ENCODE data around the gene CMTM3.
"Not testable (repeated sequence)": the region's sequence is repeated elsewhere in the genome, so short reads cannot be mapped to it uniquely, and the experiment has no call there.

The CMTM3 gene

GRCh38 chr16:66637806-66638205 lies 33.3 kb downstream of the CMTM3 start:
- DNase-seq: no peak

DNA sequence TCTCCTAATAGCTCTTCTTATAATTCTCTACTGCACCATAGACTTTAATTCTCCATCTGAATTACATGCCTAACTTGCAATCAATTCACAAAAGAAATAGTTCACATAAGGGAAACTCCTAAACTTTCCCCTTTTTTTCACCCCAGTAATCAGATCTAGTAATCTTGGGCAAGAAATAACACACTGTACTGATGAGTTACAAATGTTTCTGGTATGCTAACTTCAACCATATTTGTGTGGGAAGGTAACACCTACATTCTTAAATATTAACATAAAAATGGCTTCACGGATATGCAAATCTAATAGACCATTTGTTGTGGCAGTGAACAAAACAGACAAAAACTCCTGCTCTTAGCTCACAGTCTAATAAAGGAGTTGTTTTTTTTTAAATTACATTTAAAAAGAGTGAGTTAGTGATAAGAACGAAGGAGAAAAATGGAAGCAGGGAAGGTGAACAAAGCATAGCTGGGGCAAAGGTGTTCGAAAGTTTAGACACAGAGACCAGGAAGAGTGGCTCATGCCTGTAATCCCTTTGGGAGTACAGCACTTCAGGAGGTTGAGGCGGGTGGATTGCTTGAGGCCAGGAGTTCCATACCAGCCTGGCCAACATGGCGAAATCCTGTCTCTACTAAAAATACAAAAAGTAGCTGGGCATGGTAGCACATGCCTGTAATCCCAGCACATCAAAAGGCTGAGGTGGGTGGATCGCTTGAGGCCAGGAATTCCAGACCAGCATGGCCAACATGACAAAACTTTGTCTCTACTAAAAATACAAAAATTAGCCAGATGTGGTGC lies 34.8 kb downstream of the CMTM3 start:
- DNase-seq: no peak

DNA sequence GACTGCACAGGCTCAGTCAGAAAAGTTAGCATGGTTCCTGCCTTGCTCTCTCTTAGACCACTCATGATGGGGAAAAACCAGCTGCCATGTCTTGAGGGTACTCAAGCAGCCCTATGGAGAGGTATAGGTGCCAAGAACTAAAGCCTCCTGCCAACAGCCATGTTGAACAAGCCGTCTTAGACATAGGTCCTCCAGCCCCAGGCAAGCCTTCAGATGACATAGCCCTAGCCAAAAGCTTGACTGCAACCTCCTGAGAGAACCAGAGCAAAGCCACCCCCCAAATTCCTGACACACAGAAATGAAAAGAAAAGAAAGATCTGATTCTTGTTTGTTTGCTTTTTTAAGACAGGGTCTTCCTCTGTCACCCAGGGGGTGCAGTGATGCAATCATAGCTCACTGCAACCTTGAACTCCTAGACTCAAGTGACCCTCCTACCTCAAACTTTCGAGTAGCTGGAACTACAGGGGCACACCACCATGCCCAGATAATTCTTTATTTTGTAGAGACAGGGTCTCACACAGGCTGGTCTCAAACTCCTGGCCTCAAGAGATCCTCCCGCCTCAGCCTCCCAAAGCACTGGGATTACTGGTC lies 36.3 kb downstream of the CMTM3 start:
- DNase-seq: no peak

- DNase-seq: no peak
Measured at GRCh38 chr16:66641387-66641786, 36.9 kb downstream of the CMTM3 start.

GRCh38 chr16:66647866-66648265 lies 43.4 kb downstream of the CMTM3 start:
- no peak for DNase-seq

DNA sequence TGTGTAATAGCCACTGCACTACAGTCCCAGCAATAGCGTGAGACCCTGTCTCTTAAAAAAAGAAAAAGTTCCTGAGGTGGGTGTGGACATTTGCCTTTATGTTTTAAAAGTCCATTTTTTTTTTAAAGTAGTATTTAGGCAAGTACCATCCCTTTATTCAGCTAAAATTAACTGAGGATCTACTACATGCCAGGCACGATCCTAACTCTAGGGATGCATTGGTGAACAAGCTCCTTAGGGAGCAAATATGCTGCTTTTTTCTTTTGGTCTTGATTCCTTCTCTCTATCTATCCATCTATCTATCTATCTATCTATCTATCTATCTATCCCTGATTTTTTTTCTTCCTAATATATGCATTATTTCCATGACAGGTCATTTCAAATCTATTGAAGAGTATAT lies 44.7 kb downstream of the CMTM3 start:
- no peak for DNase-seq

DNA sequence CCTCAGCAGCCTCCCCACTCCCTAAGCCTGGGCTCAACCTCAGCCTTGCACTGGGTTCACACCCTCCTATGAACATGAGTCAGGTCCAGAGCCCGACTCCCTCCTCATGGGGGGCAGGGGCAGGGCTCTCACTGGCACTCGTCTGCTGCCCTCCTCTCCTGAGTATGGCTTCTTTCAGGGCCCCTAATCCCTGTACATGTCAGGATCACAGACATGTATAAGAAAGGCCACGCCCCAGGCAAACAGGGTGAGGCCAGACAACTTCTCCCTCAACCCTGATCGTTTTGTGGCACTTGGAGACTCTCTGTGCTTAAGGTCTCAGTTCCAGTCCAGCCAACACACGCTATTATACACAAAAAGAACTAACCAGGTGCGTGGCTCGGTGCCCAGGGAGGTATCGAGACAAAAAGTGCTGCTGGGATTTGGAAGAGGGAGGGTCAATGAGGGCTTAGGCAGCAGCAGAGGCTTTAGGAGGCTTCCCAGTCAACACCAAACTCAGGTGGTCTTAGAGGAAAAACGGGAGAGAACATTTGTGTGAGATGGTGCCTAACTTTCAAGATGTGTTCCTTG lies 45.2 kb downstream of the CMTM3 start:
- no peak for DNase-seq

- DNase-seq: peak; percentile 80 to 81
Measured at GRCh38 chr16:66650707-66651473, 46.4 kb downstream of the CMTM3 start.

- DNase-seq: no peak
Measured at GRCh38 chr16:66651474-66651765, 46.9 kb downstream of the CMTM3 start.

DNA sequence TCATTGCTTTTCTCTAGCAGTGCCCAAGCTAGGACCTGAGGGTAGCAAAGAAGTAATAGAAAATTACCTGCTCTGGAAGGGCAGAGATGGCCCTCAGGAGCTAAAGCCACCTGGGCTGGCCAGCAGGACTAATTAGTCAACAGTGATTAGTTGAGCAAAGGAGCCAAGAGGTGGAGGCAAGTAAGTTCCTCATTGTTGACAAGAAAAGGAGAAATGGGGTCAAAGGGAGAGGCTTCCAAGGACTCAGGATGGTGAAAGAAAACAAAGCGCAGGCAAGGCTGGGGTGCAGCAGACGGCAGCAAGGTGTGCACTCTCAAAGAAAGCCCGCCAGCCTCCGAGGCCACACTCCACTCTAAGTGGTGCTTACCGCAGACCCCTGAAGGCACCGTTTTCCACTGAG lies 47.5 kb downstream of the CMTM3 start:
- DNase-seq: no peak

DNA sequence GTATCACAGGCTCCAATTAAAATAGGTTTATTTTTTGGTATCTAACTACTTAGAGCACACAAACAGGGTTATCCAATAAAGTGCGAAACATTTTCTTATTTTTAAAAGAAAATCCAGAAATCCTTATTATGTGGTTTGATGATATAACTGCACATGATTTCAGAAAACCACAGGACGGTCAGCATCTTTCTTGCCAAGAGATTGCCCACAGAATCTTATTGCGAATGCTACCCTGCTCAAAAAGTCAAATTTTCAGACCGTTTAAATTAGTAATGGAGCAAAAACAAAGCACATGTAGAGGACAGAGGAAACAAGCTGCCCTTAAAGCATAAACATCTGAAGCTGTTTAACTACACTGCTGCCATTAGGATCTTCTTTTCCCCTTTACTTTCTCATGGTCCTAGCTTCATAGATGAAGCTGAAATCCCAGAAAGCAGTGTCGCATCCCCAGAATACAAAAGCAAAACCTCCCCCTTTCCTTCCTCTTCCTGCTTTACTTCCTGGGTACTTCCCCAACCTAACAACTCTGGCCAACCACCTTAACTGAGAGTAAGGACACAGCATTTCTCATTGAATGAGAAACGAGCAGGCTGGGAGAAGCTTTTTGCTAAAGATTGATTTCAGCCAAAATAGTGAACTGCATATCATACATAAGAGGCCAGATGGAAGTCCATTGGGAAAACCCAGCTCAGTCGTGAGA lies 48.3 kb downstream of the CMTM3 start:
- no peak for DNase-seq

DNA sequence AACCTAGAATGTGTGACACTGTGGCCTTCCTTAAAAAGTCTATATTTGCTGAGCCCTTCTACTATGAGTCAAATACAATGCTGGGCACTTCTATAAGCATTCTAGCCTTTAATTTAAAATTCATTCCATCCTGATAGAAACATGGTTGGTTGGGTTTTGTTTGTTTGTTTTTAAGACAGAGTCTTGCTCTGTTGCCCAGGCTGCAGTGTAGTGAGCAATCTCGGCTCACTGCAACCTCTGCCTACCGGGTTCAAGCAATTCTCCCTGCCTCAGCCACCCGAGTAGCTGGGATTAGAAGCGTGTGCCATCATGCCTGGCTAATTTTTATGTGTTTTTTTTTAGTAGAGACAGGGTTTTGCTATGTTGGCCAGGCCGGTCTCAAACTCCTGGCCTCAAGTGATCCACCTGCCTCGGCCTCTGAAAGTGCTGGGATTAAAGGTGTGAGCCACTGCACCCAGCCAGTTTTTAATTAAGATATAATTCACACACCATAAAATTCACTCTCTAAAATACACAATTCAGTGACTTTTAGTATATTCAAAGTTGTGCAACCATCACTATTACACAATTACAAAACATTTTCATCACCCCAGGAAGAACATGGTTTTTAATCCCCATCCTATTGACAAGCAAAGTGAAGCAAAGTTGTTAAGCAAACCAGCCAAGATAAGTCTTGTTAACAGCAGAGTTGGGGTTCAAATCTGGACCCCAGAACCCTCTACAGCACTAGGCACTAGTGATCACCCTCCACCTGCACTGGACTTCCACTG lies 49.3 kb downstream of the CMTM3 start:
- DNase-seq: no peak

- DNase-seq: no peak
Measured at GRCh38 chr16:66656547-66656946, 52.0 kb downstream of the CMTM3 start.

GRCh38 chr16:66658143-66658859 lies 53.8 kb downstream of the CMTM3 start:
- no peak for DNase-seq

DNA sequence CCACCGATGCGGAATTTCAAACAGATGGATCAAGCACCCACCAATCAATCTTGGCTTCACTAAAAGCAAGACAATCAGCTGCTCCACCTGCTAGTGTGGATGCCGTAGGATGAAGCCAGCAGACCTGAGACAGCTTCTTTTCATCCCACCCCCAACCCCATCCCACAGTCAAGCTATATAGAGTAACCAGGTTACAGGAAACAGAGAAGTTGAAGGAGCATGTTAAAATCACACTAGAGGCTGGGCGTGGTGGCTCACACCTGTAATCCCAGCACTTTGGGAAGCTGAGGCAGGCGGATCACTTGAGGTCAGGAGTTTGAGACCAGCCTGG lies 54.3 kb downstream of the CMTM3 start:
- DNase-seq: no peak

DNA sequence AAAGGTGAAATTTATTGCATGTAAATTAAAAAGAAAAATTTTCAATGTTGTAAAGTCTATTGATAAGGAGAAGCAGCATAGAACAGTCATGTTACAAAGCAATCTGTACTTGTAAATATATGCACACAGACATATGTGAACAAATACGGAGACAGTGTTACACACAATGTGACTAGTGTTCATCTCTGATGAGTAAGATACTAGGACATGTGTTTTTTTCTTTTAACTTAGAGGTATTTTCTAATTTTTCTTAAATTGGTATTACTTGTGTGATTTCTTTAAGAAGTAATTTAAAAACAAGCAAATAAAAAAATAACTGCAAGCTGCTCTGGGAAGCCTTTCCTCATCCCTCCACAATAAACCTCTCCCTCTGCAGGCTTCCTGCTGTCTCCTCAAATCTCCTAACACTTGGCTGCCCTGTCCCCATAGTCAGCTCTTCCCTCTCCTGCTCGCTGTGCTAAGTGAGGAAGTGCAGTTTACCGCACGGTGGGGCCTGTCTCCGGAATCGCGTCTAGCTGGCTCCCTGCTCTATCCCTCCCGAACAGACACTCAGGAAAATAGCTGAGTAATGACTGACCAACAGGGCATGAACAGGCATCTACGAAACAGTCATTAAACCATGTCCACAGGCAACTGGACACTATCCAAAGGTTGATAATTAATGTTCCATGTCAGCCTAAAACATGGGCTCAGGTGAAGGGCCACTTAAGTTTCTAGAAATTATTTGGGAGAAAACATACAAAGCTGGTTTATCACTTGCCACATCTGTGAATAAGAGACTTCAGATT lies 56.1 kb downstream of the CMTM3 start:
- DNase-seq: peak in 1 of 2 donors; percentile 14

DNA sequence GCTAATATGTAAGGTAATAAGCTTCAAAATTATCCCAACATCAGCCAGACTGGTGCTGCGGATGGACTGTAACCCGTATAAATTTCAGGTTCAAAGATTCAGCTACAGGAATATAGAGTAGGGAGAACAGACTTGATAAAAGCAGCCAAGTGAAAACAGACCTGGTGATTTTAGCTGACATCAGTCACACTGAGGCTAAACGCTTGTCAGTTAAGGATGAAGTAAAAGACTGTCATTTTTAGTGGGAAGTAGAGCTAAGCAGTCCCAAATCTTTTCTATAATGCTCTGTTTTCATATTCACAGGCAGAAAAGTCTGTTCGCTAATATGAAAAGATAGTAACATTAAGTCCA lies 56.7 kb downstream of the CMTM3 start:
- DNase-seq: no peak

DNA sequence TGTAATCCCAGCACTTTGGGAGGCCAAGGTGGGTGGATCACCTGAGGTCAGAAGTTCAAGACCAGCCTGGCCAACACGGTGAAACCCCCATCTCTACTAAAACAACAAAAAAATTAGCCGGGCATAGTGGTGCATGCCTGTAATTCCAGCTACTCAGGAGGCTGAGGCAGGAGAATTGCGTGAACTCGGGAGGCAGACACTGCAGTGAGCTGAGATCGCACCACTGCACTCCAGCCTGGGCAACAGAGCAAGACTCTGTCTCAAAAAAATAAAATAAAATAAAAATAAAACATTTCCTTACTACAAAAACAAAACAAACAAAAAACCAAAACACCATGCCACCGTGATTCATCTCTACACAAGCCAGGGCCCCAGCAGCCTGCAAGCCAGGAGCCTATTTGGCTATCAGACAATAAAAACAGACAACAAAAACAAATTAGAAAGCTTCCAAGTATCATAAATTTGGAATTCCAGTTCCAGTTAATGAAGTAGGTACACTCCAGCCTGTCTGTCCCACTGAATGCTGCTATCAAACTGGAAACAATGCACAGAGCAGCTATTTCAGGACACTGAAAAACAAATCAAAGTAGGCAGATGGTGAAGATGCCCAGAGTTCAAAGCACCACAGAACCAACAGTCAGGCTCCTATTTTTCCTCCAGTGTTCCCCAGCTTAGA lies 57.3 kb downstream of the CMTM3 start:
- DNase-seq: not testable (repeated sequence)

- DNase-seq: no peak
Measured at GRCh38 chr16:66662445-66663194, 58.1 kb downstream of the CMTM3 start.

Data from CD4-positive, alpha-beta T cell treated with Interleukin-1 beta for 1 hour (primary cell).